OCI-LY1 (cell line): ENCODE measurements around the gene B4GALT2.

Experiments used
- EZH2 ChIP-seq: fragments of 200-600 bp; sonication (generic), shearing (Covaris generic); IDR thresholded peaks from 2 replicates; pipeline ENCODE4 v1.8.0; 2017; ENCODE audit warnings: borderline replicate concordance, mixed run types, mild to moderate bottlenecking, antibody characterized with exemption, low read length, moderate library complexity, mixed read lengths
- TF ChIP-seq, protein P1 (sequence below): fragments of 200-600 bp; sonication (generic), shearing (Covaris generic); IDR thresholded peaks from 2 replicates; pipeline ENCODE4 v1.5.1; 2017; ENCODE audit warnings: mild to moderate bottlenecking, antibody characterized with exemption, low read length, moderate library complexity, mixed read lengths

DNA sequence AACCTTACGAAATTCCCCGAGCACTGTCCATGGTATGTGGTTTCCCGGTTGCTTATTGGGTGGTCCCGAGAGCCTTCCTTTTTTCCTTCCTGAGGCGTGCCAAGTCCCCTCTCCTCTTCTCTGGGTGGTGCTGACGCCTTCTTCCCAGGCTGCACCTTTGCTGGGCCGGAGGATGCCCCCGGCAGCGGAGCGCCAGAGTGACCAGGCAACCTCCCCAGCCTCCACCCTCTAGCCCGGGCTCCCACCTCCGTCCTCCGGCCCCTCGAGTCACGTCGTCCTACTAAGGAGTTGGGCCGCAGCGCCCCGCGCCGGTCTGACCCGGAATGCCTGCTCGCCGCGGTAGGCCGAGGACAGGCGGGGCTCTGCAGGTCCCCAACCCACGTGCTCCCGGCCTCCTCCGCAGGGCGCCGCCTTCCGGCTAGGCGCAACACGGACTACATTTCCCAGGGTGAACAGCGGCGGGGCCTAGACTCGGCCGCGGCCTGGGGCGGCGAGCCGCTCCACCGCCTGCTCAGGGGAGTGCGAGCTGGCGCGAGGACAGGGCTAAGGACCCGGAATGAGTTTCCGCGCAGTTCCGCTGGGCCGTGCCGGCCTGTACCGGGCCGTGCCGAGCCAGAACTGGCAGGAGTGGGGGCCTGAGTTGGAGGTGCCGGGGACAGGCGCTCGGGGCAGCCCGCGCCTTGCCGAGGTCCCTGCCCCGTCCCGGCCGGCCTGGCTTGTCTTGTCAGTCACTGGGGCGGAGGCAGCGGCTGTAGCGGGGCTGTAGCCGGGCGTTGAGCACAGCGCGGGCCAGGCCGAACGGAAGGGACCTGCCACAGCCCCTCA lies 32.6 kb upstream of the B4GALT2 start, which contains the start of gene IPO13:
- TF ChIP-seq, protein P1, sequence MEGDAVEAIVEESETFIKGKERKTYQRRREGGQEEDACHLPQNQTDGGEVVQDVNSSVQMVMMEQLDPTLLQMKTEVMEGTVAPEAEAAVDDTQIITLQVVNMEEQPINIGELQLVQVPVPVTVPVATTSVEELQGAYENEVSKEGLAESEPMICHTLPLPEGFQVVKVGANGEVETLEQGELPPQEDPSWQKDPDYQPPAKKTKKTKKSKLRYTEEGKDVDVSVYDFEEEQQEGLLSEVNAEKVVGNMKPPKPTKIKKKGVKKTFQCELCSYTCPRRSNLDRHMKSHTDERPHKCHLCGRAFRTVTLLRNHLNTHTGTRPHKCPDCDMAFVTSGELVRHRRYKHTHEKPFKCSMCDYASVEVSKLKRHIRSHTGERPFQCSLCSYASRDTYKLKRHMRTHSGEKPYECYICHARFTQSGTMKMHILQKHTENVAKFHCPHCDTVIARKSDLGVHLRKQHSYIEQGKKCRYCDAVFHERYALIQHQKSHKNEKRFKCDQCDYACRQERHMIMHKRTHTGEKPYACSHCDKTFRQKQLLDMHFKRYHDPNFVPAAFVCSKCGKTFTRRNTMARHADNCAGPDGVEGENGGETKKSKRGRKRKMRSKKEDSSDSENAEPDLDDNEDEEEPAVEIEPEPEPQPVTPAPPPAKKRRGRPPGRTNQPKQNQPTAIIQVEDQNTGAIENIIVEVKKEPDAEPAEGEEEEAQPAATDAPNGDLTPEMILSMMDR, result peak; percentile 82
- no peak for TF ChIP-seq EZH2
